ENCODE results near the gene DDX55.
"Not testable (repeated sequence)": the region's sequence is repeated elsewhere in the genome, so short reads cannot be mapped to it uniquely, and the experiment has no call there.

The DDX55 gene, protein sequence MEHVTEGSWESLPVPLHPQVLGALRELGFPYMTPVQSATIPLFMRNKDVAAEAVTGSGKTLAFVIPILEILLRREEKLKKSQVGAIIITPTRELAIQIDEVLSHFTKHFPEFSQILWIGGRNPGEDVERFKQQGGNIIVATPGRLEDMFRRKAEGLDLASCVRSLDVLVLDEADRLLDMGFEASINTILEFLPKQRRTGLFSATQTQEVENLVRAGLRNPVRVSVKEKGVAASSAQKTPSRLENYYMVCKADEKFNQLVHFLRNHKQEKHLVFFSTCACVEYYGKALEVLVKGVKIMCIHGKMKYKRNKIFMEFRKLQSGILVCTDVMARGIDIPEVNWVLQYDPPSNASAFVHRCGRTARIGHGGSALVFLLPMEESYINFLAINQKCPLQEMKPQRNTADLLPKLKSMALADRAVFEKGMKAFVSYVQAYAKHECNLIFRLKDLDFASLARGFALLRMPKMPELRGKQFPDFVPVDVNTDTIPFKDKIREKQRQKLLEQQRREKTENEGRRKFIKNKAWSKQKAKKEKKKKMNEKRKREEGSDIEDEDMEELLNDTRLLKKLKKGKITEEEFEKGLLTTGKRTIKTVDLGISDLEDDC

GRCh38 chr12:123601602-123602489 is at the start of gene DDX55:
Gene DDX55, plus strand, starts transcription at chr12:123602099. Its CDS starts 50 bp downstream, at chr12:123602149.
- in situ Hi-C loops (cut with MboI; ENCODE audit: low pct_unique_long_range_greater_than_20kb, low sequenced_read_pairs) = no loop called here
- DNase-seq = peak; percentile 86

- DNase-seq = not testable (repeated sequence)
Observed at GRCh38 chr12:123554136-123554535, 47.8 kb upstream of the DDX55 start.

DNA sequence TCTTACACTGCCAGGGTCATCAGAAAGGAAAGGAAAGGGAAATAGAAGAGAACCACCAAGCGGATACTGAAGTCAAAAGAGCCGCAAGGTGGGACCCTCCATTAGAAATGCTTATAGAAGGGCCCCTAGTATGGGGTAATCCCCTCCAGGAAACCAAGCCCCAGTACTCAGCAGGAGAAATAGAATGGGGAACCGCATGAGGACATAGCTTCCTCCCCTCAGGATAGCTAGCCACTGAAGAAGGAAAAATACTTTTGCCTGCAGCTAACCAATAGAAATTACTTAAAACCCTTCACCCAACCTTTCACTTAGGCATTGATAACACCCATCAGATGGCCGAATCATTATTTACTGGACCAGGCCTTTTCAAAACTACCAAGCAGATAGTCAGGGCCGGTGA is 47.1 kb upstream of the DDX55 start:
- DNase-seq = not testable (repeated sequence)

More at GRCh38 chr12:123554136-123554535, 47.8 kb upstream of the DDX55 start:
- in situ Hi-C loops (cut with MboI; ENCODE audit: low pct_unique_long_range_greater_than_20kb, low sequenced_read_pairs) = not testable (repeated sequence)

DNA sequence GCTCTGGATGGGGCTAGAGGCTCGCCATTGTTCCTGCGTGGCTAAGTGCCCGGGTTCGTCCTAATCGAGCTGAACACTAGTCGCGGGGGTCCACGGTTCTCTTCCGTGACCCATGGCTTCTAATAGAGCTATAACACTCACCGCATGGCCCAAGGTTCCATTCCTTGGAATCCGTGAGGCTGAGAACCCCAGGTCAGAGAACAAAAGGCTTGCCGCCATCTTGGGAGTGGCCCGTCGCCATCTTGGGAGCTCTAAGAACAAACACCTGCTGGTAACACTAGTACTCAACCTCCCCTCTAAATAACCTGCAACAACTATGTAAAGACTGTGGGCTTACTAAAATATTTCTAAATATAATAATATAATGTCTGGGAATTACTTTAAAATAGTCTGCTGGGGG is 43.4 kb upstream of the DDX55 start:
- in situ Hi-C loops (cut with MboI; ENCODE audit: low pct_unique_long_range_greater_than_20kb, low sequenced_read_pairs); DNase-seq: not testable (repeated sequence)

More for the DNA sequence above, 47.1 kb upstream of the DDX55 start:
- in situ Hi-C loops (cut with MboI; ENCODE audit: low pct_unique_long_range_greater_than_20kb, low sequenced_read_pairs) = not testable (repeated sequence)

- in situ Hi-C loops (cut with MboI; ENCODE audit: low pct_unique_long_range_greater_than_20kb, low sequenced_read_pairs) = no loop called here
- peak; percentile 51 for DNase-seq
Observed at GRCh38 chr12:123559468-123559867, 42.4 kb upstream of the DDX55 start.

- in situ Hi-C loops (cut with MboI; ENCODE audit: low pct_unique_long_range_greater_than_20kb, low sequenced_read_pairs) = no loop called here
- DNase-seq = no peak
Observed at GRCh38 chr12:123571343-123571813, 30.5 kb upstream of the DDX55 start.

DNA sequence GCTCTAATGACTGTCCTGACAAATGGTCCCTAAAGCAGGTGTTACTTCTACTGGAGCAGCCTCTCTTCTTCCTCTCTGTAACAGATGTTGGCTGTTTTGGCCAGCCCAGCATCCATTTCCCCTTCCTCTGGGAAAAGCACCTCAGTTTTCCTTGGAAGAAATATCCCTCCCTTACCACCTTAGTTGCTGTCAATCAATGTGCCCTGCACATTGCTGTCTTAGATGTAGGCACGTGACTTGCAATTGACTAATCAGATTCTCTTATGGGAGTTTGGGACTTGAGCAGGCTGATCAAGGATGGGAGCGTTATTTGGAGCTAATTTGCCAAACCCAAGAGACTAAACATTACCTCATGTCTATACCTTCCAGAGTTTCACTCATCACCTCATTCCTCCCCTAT is 29.5 kb upstream of the DDX55 start:
- in situ Hi-C loops (cut with MboI; ENCODE audit: low pct_unique_long_range_greater_than_20kb, low sequenced_read_pairs) = no loop called here
- DNase-seq = no peak

DNA sequence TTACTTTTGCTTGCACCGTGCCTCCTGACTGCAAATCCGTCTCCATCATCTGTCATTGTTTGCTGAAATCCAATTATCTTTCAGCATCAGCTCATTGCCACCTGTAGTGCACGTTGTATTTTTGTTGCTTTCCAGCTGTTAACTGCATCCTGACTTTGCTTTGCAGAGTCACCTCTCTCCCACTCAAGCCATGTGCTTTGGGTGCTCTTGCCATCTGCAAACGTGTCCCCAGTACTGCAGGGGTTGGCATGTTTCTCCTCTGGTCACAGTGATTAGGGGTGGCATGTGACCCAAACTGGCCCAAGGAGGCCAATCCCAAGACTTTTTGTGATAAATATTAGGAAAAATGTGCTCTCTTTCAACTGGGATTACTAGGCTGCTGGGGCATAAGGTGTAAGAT is 28.0 kb upstream of the DDX55 start:
- in situ Hi-C loops (cut with MboI; ENCODE audit: low pct_unique_long_range_greater_than_20kb, low sequenced_read_pairs) = no loop called here

GRCh38 chr12:123576611-123577010 is 25.3 kb upstream of the DDX55 start:
- DNase-seq = no peak
- in situ Hi-C loops (cut with MboI; ENCODE audit: low pct_unique_long_range_greater_than_20kb, low sequenced_read_pairs) = no loop called here

More for the DNA sequence above, 28.0 kb upstream of the DDX55 start:
- DNase-seq = no peak

GRCh38 chr12:123578243-123578642 is 23.7 kb upstream of the DDX55 start:
- DNase-seq = no peak
- in situ Hi-C loops (cut with MboI; ENCODE audit: low pct_unique_long_range_greater_than_20kb, low sequenced_read_pairs) = no loop called here

GRCh38 chr12:123578829-123579228 is 23.1 kb upstream of the DDX55 start:
- in situ Hi-C loops (cut with MboI; ENCODE audit: low pct_unique_long_range_greater_than_20kb, low sequenced_read_pairs); DNase-seq: not testable (repeated sequence)

- in situ Hi-C loops (cut with MboI; ENCODE audit: low pct_unique_long_range_greater_than_20kb, low sequenced_read_pairs) = no loop called here
- DNase-seq = no peak
Observed at GRCh38 chr12:123580772-123581171, 21.1 kb upstream of the DDX55 start.

- no peak for DNase-seq
- in situ Hi-C loops (cut with MboI; ENCODE audit: low pct_unique_long_range_greater_than_20kb, low sequenced_read_pairs) = no loop called here
Observed at GRCh38 chr12:123591702-123592481, 10.0 kb upstream of the DDX55 start.

- DNase-seq = no peak
- in situ Hi-C loops (cut with MboI; ENCODE audit: low pct_unique_long_range_greater_than_20kb, low sequenced_read_pairs) = no loop called here
Observed at GRCh38 chr12:123595729-123596128, 6.2 kb upstream of the DDX55 start.

GRCh38 chr12:123597100-123597499 is 4.8 kb upstream of the DDX55 start:
- in situ Hi-C loops (cut with MboI; ENCODE audit: low pct_unique_long_range_greater_than_20kb, low sequenced_read_pairs) = no loop called here
- no peak for DNase-seq

DNA sequence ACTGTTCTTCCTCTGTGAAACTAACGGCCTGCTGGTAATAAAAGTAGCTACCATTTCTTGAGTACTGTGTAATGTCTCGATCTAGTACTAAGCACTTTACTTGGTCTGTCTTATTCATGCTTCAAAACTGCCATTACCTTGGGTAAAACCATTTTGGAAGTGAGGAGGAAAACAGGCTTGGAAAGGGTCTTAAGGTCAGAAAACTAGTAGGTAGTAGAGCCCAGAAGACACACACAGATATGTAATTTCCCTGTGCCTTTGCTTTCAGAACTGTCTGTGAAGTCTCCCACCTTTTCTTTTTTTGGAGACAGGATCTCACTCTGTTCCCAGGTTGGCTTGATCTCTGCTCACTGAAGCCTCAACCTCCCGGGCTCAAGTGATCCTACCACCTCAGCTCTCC is 3.4 kb upstream of the DDX55 start:
- in situ Hi-C loops (cut with MboI; ENCODE audit: low pct_unique_long_range_greater_than_20kb, low sequenced_read_pairs) = no loop called here

GRCh38 chr12:123599310-123599709 is 2.6 kb upstream of the DDX55 start:
- in situ Hi-C loops (cut with MboI; ENCODE audit: low pct_unique_long_range_greater_than_20kb, low sequenced_read_pairs) = no loop called here
- no peak for DNase-seq

More for the DNA sequence above, 3.4 kb upstream of the DDX55 start:
- DNase-seq = no peak

GRCh38 chr12:123599721-123600120 is 2.2 kb upstream of the DDX55 start:
- in situ Hi-C loops (cut with MboI; ENCODE audit: low pct_unique_long_range_greater_than_20kb, low sequenced_read_pairs) = no loop called here
- DNase-seq = no peak

Measured in KBM-7 (cell line).